GM10248 (cell line): ENCODE results near the gene AEBP2.
A peak's percentile ranks its signal among the peaks of the same experiment; 100 is the strongest.

Experiments
- CTCF ChIA-PET: fragments of 300-600 bp; sonication (Branson Sonifier 250); formaldehyde crosslinking; extraction: SDS; loops from one replicate; lab custom pipeline; 2021; ENCODE audit warnings: antibody characterized with exemption; lab: Yijun Ruan, JAX
- POLR2A ChIA-PET: fragments of 350-650 bp; sonication (Branson Sonifier 250); formaldehyde crosslinking; extraction: SDS; loops from one replicate; lab custom pipeline; 2020; ENCODE audit warnings: antibody characterized with exemption; lab: Yijun Ruan, JAX
- DNase-seq: peaks from one replicate; pipeline ENCODE4 v3.0.0; 2012; ENCODE audit errors: extremely low spot score
- TF ChIP-seq, protein P1 (sequence below): IDR thresholded peaks from 2 replicates; pipeline ENCODE4 v1.5.1; 2012; ENCODE audit warnings: mild to moderate bottlenecking, low read depth; ENCODE audit errors: extremely low read depth, missing control alignments, control extremely low read depth

The AEBP2 gene

GRCh38 chr12:19482036-19482435 lies 42.7 kb downstream of the AEBP2 start:
- TF ChIP-seq, protein P1, sequence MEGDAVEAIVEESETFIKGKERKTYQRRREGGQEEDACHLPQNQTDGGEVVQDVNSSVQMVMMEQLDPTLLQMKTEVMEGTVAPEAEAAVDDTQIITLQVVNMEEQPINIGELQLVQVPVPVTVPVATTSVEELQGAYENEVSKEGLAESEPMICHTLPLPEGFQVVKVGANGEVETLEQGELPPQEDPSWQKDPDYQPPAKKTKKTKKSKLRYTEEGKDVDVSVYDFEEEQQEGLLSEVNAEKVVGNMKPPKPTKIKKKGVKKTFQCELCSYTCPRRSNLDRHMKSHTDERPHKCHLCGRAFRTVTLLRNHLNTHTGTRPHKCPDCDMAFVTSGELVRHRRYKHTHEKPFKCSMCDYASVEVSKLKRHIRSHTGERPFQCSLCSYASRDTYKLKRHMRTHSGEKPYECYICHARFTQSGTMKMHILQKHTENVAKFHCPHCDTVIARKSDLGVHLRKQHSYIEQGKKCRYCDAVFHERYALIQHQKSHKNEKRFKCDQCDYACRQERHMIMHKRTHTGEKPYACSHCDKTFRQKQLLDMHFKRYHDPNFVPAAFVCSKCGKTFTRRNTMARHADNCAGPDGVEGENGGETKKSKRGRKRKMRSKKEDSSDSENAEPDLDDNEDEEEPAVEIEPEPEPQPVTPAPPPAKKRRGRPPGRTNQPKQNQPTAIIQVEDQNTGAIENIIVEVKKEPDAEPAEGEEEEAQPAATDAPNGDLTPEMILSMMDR = no peak
- ChIA-PET POLR2A (interaction anchor here (0.5 kb wide), 1 partner anchor 43 kb away, joined by 5 read pairs; the partner anchor contains the start of gene AEBP2), CTCF (no interaction called here)
- DNase-seq = no peak

DNA sequence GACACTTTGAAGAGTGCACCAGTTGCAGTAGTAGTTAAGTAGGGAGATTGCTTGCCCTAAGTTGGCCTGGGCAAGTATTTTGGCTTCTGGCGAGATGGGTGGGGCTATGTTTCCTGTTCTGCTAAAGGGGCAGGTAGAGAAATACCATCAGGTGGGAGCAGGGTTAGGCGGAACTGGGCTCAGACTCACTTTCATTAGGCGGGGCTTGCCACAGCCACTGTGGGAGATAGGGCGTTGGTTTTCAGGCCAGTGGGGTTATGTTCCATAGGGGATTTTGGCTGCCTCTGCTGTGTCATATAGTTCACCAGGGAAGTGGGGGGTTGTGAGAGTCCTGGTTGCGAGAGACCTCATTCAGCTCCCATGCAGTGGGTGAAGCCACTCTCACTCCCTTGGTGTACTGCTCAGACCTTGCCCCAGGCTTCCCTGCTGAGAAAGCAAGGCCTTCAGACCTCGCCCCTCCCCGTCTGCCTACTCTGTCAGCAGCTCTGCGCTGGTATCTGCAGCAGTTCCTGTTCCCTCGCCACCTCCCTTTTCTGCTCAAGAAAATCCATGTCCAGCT lies 43.3 kb downstream of the AEBP2 start:
- TF ChIP-seq, protein P1 = no peak
- CTCF ChIA-PET = no interaction called here
- POLR2A ChIA-PET = interaction anchor here (0.5 kb wide), 1 partner anchor 43 kb away, joined by 5 read pairs; the partner anchor contains the start of gene AEBP2
- DNase-seq = peak; percentile 53

- DNase-seq = no peak
These were observed 44.4 kb downstream of the AEBP2 start for GRCh38 chr12:19483727-19484126.

GRCh38 chr12:19484738-19485137 lies 45.4 kb downstream of the AEBP2 start:
- TF ChIP-seq, protein P1 = no peak
- ChIA-PET CTCF (no interaction called here), POLR2A (no interaction called here)
- no peak for DNase-seq

More at GRCh38 chr12:19483727-19484126, 44.4 kb downstream of the AEBP2 start:
- ChIA-PET POLR2A (interaction anchor here (0.6 kb wide), 1 partner anchor 16 kb away, joined by 4 read pairs; no protein-coding TSS in a partner anchor), CTCF (no interaction called here)
- TF ChIP-seq, protein P1 = no peak

DNA sequence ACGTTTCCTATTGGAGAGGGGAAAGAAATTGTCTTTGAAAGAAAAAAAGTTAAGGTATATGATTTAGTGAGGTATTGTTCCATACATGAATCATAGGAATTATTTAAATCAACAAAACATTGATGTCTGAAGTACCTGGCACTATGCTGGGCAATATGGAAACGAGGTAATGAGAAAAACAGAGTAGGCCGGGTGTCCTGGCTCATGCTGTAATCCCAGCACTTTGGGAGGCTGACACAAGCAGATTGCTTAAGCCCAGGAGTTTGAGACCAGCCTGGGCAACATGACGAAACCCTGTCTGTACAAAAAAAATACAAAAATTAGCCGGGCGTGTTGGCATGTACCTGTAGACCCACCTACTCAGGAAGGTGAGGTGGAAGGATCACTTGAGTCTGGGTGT lies 45.9 kb downstream of the AEBP2 start:
- CTCF ChIA-PET = no interaction called here
- no peak for DNase-seq
- TF ChIP-seq, protein P1 = no peak
- POLR2A ChIA-PET = no interaction called here

GRCh38 chr12:19489168-19489567 lies 49.9 kb downstream of the AEBP2 start:
- no peak for DNase-seq
- TF ChIP-seq, protein P1 = no peak
- CTCF ChIA-PET = no interaction called here
- POLR2A ChIA-PET = no interaction called here

DNA sequence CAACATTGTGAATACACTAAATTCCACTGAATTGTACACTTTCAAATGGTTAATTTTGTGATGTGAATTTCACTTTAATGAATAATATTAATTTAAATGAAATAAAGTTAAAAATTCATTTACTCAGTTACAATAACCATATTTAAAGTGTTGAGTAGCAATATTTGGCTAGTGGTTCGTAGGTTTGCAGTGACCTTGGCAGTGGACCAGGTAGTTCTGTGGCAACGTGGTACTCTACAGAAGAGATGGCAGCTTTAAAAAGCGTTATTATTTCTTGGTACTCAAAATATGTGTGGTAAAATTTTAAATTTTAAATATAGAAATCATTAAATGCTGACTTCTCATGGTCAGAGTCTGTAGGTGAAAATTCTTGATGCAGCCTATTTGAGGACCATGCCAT lies 51.6 kb downstream of the AEBP2 start:
- ChIA-PET CTCF (no interaction called here), POLR2A (no interaction called here)
- DNase-seq = no peak
- TF ChIP-seq, protein P1 = no peak
